Activated CD4-positive, alpha-beta memory T cell treated with anti-CD3 and anti-CD28 coated beads, Interleukin-2, amount 10 ng/mL, durations not matched to agents 7 days and 5 days (primary cell): ENCODE results near the gene ADAMTS14. TPM values are rescaled to one million over a fixed set of nuclear protein-coding genes. Genes with fewer than 3 reads are reported as not detected.

Source experiments
- CTCF ChIA-PET: fragments of 350-600 bp; sonication (Branson Sonifier 250); formaldehyde crosslinking; loops from one replicate; lab custom pipeline; 2021; ENCODE audit warnings: antibody characterized with exemption, inconsistent platforms; lab: Charles Lee
- POLR2A ChIA-PET: fragments of 350-600 bp; sonication (Branson Sonifier 250); formaldehyde crosslinking; loops from one replicate; lab custom pipeline; 2021; ENCODE audit warnings: antibody characterized with exemption; lab: Charles Lee
- DNase-seq: peaks from one replicate; pipeline ENCODE4 v3.0.0-alpha.2; 2020
- H3K27ac Mint-ChIP-seq: one replicate; pipeline ENCODE4 v1.8.0; 2021; ENCODE audit warnings: mild to moderate bottlenecking, mixed read lengths
- H3K27me3 Mint-ChIP-seq: one replicate; pipeline ENCODE4 v1.8.0; 2021; ENCODE audit warnings: mixed read lengths
- H3K36me3 Mint-ChIP-seq: one replicate; pipeline ENCODE4 v1.8.0; 2021; ENCODE audit warnings: low read depth, mixed read lengths
- H3K4me1 Mint-ChIP-seq: one replicate; pipeline ENCODE4 v1.8.0; 2021; ENCODE audit warnings: mixed read lengths
- H3K4me3 Mint-ChIP-seq: one replicate; pipeline ENCODE4 v1.8.0; 2021; ENCODE audit warnings: mild to moderate bottlenecking, mixed read lengths
- H3K9me3 Mint-ChIP-seq: one replicate; pipeline ENCODE4 v1.8.0; 2021; ENCODE audit warnings: mixed read lengths
- total RNA-seq, 2 experiments: library from RNA; stranded (reverse); gene quantifications; one replicate each; pipeline ENCODE4 v1.2.3, GENCODE V29; 2021

ADAMTS14 gene
- total RNA-seq, 2 experiments from 2014 or later: not detected

GRCh38 chr10:70674560-70675495 lies 2.5 kb downstream of the ADAMTS14 start:
- H3K4me3 Mint-ChIP-seq: no peak overlapping the region
- peaks cover 9% of the 10 kb centered on the region for H3K4me1 Mint-ChIP-seq
- H3K27ac Mint-ChIP-seq: no peak overlapping the region
- H3K27me3 Mint-ChIP-seq: peaks cover 30% of the 10 kb centered on the region
- no peak for DNase-seq
- H3K36me3 Mint-ChIP-seq: no peaks in the 10 kb centered on the region
- CTCF ChIA-PET: interaction anchor here (1.0 kb wide), 1 partner anchor 115 kb away, joined by 3 read pairs; no protein-coding TSS in a partner anchor
- POLR2A ChIA-PET: no interaction called here
- no peaks in the 10 kb centered on the region for H3K9me3 Mint-ChIP-seq

GRCh38 chr10:70675496-70676161 lies 3.3 kb downstream of the ADAMTS14 start:
- peaks cover 30% of the 10 kb centered on the region for H3K27me3 Mint-ChIP-seq
- CTCF ChIA-PET: no interaction called here
- H3K27ac Mint-ChIP-seq: no peak overlapping the region
- no peak for DNase-seq
- no peaks in the 10 kb centered on the region for H3K9me3 Mint-ChIP-seq
- no peaks in the 10 kb centered on the region for H3K36me3 Mint-ChIP-seq
- peaks cover 9% of the 10 kb centered on the region for H3K4me1 Mint-ChIP-seq
- no peak overlapping the region for H3K4me3 Mint-ChIP-seq
- POLR2A ChIA-PET: no interaction called here

GRCh38 chr10:70676511-70676910 lies 4.2 kb downstream of the ADAMTS14 start:
- Mint-ChIP-seq H3K4me3 (no peak overlapping the region), H3K9me3 (no peaks in the 10 kb centered on the region), H3K4me1 (peaks cover 9% of the 10 kb centered on the region), H3K27me3 (peaks cover 21% of the 10 kb centered on the region), H3K27ac (no peak overlapping the region), H3K36me3 (no peaks in the 10 kb centered on the region)
- CTCF ChIA-PET: interaction anchor here (0.6 kb wide), 1 partner anchor 1044 kb away, joined by 4 read pairs; no protein-coding TSS in a partner anchor
- POLR2A ChIA-PET: no interaction called here
- DNase-seq: no peak

GRCh38 chr10:70677016-70677415 lies 4.7 kb downstream of the ADAMTS14 start:
- Mint-ChIP-seq H3K9me3 (no peaks in the 10 kb centered on the region), H3K4me1 (peaks cover 5% of the 10 kb centered on the region), H3K27ac (no peak overlapping the region), H3K27me3 (peaks cover 16% of the 10 kb centered on the region), H3K36me3 (no peaks in the 10 kb centered on the region), H3K4me3 (no peak overlapping the region)
- ChIA-PET CTCF (interaction anchor here (0.6 to 1.0 kb wide), 2 partner anchors 82 to 1044 kb away, joined by 3 to 4 read pairs; no protein-coding TSS in a partner anchor), POLR2A (no interaction called here)
- no peak for DNase-seq

DNA sequence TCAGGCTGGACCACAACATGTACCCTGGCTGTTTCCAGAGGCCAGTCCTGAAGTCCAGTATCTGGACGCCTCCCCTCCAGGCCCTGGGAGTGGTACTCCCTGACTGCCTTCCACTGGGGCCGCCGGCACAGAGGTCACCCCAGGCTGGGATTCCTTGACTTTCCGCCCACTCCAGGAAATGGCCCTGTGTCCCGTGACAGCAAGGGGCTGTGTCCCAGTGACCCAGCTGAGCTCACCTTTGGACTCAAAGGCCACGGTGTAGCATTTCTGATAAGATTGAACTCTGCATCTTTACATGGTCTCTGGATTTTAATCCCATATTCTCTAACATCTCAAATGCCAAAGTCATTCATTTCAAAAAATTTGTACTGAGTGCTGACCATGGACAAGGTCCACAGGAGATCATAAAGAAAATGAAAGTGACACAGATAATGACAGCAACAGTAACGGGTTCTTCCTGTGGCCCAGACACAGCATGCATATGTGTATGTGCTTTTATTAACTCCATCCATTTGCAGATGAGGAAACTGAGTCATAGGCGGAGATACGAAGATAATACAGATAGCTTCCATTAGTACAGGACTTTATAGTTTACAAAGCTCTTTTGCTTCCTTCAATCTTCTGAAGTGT lies 5.4 kb downstream of the ADAMTS14 start:
- no peak overlapping the region for H3K27ac Mint-ChIP-seq
- no peaks in the 10 kb centered on the region for H3K36me3 Mint-ChIP-seq
- H3K9me3 Mint-ChIP-seq: no peaks in the 10 kb centered on the region
- CTCF ChIA-PET: interaction anchor here (1.0 kb wide), 1 partner anchor 81 kb away, joined by 3 read pairs; no protein-coding TSS in a partner anchor
- POLR2A ChIA-PET: no interaction called here
- no peak for DNase-seq
- H3K4me3 Mint-ChIP-seq: no peak overlapping the region
- H3K4me1 Mint-ChIP-seq: peaks cover 5% of the 10 kb centered on the region
- H3K27me3 Mint-ChIP-seq: peaks cover 16% of the 10 kb centered on the region

DNA sequence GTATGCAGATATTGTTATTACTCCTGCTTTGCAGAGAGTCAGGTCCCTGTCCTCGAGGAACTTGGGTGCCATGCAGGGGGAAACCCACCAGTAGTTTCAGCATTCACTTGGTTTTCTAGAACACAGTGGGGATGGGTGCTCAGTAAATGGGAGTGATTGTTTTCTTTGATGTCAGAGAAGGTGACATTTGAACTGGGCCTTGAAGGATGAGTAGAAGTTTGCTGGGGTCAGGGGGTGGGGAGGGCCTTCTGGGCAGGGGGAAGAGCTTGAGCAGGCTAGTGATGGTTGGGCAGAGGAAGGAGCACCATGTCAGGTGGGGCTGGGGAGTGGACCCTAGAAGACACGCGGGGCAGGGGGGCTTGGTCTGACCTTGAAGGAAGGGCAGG lies 5.9 kb downstream of the ADAMTS14 start:
- Mint-ChIP-seq H3K27ac (no peak overlapping the region), H3K9me3 (no peaks in the 10 kb centered on the region), H3K36me3 (no peaks in the 10 kb centered on the region), H3K4me1 (peaks cover under 1% of the 10 kb centered on the region), H3K4me3 (no peak overlapping the region), H3K27me3 (peaks cover 11% of the 10 kb centered on the region)
- POLR2A ChIA-PET: no interaction called here
- CTCF ChIA-PET: interaction anchor here (1.0 kb wide), 1 partner anchor 81 kb away, joined by 3 read pairs; no protein-coding TSS in a partner anchor
- no peak for DNase-seq

DNA sequence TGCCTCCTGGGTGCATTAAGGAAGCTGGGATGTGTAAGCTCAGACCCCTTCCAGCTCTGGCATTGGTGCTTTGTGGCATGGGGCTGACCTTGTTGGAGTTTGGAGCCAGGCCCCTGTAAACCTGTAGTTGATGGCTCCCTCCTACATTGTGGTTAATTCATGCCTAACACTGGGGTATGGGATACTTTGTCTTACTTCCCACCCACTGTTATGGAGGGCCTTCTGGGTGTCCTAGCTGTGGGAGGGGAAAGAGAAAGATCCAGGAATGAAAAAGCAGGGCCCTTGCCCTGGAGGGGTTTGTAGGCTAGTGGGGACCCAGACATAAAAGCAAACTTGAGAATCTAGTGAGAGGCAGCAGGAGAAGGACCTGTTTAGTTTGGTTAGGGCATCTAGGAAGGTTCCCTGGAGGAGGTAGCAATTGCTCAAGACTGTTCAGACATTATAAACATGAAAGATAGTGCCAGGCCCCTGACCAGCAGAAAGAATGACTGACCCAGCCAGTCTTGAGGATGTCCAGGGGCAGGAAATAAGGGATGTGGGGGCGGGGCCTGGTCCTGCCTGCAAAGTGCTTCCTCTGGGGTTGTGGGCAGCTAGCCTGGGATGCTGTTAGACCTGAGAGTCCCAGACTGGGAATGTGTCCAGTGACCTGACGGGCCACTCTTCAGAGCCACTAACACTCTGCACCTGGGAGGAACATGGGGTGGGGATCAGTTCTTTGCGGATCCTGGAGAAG lies 6.6 kb downstream of the ADAMTS14 start:
- no peak overlapping the region for H3K27ac Mint-ChIP-seq
- CTCF ChIA-PET: no interaction called here

DNA sequence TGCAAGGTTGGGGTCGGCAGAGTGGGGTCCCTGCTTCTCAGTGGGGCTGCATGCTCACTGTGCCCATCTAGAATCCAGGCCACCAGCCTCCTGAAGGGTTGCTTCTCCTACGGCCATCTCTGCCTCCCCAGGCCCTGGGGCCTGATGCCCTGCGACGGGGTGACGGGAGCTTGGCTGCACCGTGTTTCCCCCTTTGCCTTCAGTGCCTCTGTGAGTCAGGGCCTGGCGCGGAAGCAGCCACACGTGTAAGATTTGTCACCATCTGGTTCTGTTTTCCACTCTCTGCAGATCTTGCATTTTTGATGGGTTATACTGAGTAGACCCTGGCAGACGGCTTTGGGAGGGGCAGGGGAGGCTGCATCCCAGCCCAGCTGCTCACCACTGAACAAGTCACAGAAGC lies 7.2 kb downstream of the ADAMTS14 start:
- Mint-ChIP-seq H3K4me3 (no peak overlapping the region), H3K9me3 (no peaks in the 10 kb centered on the region), H3K4me1 (no peaks in the 10 kb centered on the region), H3K36me3 (no peaks in the 10 kb centered on the region), H3K27ac (no peak overlapping the region), H3K27me3 (peaks cover 6% of the 10 kb centered on the region)
- DNase-seq: no peak
- ChIA-PET CTCF (no interaction called here), POLR2A (no interaction called here)

More for the DNA sequence above, 6.6 kb downstream of the ADAMTS14 start:
- no peaks in the 10 kb centered on the region for H3K9me3 Mint-ChIP-seq
- DNase-seq: no peak
- no peak overlapping the region for H3K4me3 Mint-ChIP-seq
- POLR2A ChIA-PET: no interaction called here
- peaks cover 6% of the 10 kb centered on the region for H3K27me3 Mint-ChIP-seq
- H3K36me3 Mint-ChIP-seq: no peaks in the 10 kb centered on the region
- no peaks in the 10 kb centered on the region for H3K4me1 Mint-ChIP-seq

- ChIA-PET CTCF (no interaction called here), POLR2A (no interaction called here)
- H3K36me3 Mint-ChIP-seq: no peaks in the 10 kb centered on the region
- no peak overlapping the region for H3K4me3 Mint-ChIP-seq
- no peaks in the 10 kb centered on the region for H3K9me3 Mint-ChIP-seq
- H3K27me3 Mint-ChIP-seq: peaks cover 2% of the 10 kb centered on the region
- H3K4me1 Mint-ChIP-seq: no peaks in the 10 kb centered on the region
- DNase-seq: no peak
- no peak overlapping the region for H3K27ac Mint-ChIP-seq
Measured at GRCh38 chr10:70680899-70681730, 8.8 kb downstream of the ADAMTS14 start.

GRCh38 chr10:70681731-70682005 lies 9.4 kb downstream of the ADAMTS14 start:
- H3K36me3 Mint-ChIP-seq: no peaks in the 10 kb centered on the region
- H3K4me3 Mint-ChIP-seq: no peak overlapping the region
- no peaks in the 10 kb centered on the region for H3K27me3 Mint-ChIP-seq
- H3K27ac Mint-ChIP-seq: no peak overlapping the region
- no peak for DNase-seq
- ChIA-PET POLR2A (no interaction called here), CTCF (no interaction called here)
- H3K9me3 Mint-ChIP-seq: no peaks in the 10 kb centered on the region
- H3K4me1 Mint-ChIP-seq: no peaks in the 10 kb centered on the region

DNA sequence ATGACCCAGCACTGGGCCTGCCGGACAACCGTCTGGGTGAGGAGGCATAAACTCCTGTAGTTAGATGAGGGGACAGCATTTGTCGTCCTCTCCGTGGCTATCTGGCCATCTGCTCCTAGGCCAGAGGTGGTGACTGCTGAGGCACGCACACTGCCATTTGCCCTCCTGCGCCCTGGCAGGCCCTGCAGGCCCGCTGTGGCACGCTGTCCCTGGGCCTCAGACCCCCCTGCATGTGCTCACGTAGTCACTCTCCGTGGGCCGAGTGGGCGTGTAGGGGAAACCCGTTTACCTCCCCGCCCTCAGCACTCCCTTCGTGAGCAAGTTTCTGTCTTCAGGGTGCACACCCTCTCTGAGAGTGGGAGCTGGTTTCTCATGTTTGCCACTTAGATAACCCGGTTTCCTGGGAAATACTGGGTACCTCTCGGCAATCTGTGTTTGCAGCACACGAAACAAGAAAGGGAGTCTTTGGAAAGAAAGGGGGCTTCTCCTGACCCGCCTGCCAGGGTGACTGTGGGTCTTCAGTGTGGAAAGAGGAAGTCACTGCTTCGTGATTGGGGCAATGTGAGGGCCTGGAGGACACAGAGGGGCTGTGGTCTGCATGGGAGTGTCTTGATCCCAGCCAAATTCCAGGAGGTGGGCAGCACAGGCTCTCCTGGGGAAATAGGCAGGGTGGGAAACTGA lies 10.8 kb downstream of the ADAMTS14 start:
- DNase-seq: no peak
- no peaks in the 10 kb centered on the region for H3K4me1 Mint-ChIP-seq

GRCh38 chr10:70683601-70683934 lies 11.3 kb downstream of the ADAMTS14 start:
- H3K27me3 Mint-ChIP-seq: no peaks in the 10 kb centered on the region
- H3K9me3 Mint-ChIP-seq: no peaks in the 10 kb centered on the region
- H3K4me1 Mint-ChIP-seq: no peaks in the 10 kb centered on the region
- no peak for DNase-seq
- H3K4me3 Mint-ChIP-seq: no peak overlapping the region
- H3K36me3 Mint-ChIP-seq: no peaks in the 10 kb centered on the region
- ChIA-PET POLR2A (no interaction called here), CTCF (no interaction called here)
- no peak overlapping the region for H3K27ac Mint-ChIP-seq

More for the DNA sequence above, 10.8 kb downstream of the ADAMTS14 start:
- Mint-ChIP-seq H3K27me3 (no peaks in the 10 kb centered on the region), H3K27ac (no peak overlapping the region), H3K36me3 (no peaks in the 10 kb centered on the region), H3K9me3 (no peaks in the 10 kb centered on the region), H3K4me3 (no peak overlapping the region)
- CTCF ChIA-PET: no interaction called here
- POLR2A ChIA-PET: no interaction called here
